Large intestine (tissue), 3 donors: ENCODE results near the gene SMIM20. TPM values are rescaled to one million over a fixed set of nuclear protein-coding genes. Genes with fewer than 3 reads are reported as not detected.

ENCODE experiments used
- DNase-seq, 2 donors: peaks; one replicate each; pipeline versions ENCODE4 v3.0.0 to v3.0.0-alpha.2; 2013
- H3K27ac ChIP-seq: one replicate; pipeline ENCODE4 v1.5.1; 2013; ENCODE audit warnings: low read length
- H3K27me3 ChIP-seq: 2 replicates; pipeline ENCODE4 v1.6.1; 2013; ENCODE audit warnings: low read length; ENCODE audit not compliant: control insufficient read depth, insufficient read depth
- H3K36me3 ChIP-seq: 2 replicates; pipeline ENCODE4 v1.6.1; 2013; ENCODE audit warnings: low read length; ENCODE audit not compliant: control insufficient read depth, insufficient read depth
- H3K4me1 ChIP-seq: one replicate; pipeline ENCODE4 v1.6.1; 2013; ENCODE audit warnings: low read length; ENCODE audit not compliant: control insufficient read depth, insufficient read depth
- H3K4me3 ChIP-seq: one replicate; pipeline ENCODE4 v1.5.1; 2013; ENCODE audit warnings: low read length
- H3K9me3 ChIP-seq: one replicate; pipeline ENCODE4 v1.6.1; 2013; ENCODE audit warnings: mild to moderate bottlenecking, low read depth, low read length, moderate library complexity; ENCODE audit not compliant: control insufficient read depth
- WGBS: methylation state at CpG from one replicate; pipeline ENCODE4 v1.1.5; 2013; ENCODE audit warnings: low lambda C conversion rate; ENCODE audit not compliant: insufficient coverage; 5-methylcytosine and 5-hydroxymethylcytosine counted together
- polyA plus RNA-seq: library from polyadenylated mRNA; unstranded; fragments of 120-200 nt; gene quantifications from one replicate; pipeline ENCODE4 v1.2.1, GENCODE V29; 2013

The SMIM20 gene
- polyA plus RNA-seq, 1 donor, result 49.0 TPM

DNA sequence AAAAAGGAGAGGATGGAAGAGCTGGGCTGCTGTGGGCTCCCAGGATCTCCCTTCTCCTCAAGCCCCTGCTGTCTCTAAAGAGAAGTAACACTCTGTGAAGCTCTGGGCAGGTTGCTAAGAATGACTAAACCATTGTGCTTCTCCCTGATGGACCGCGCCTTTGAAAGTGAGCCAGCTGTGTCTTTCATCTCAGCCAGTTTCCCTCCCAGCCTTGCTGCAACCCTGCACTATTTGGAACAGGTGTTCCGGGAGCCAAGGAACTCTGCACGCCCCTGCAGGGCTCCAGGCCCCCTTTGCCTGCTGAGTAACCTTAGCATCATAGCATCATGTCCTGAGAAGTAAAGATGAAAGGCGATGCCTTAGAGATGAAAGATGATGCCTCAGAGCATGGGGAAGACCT, 39.7 kb downstream of the SMIM20 start:
- no peaks in the 10 kb centered on the region for H3K27me3 ChIP-seq
- no peaks in the 10 kb centered on the region for H3K36me3 ChIP-seq
- no peaks in the 10 kb centered on the region for H3K9me3 ChIP-seq
- H3K4me1 ChIP-seq, result peaks cover 22% of the 10 kb centered on the region
- no peak overlapping the region for H3K4me3 ChIP-seq
- 40% methylated on average over 1 of the region's 5 CpGs for WGBS
- no peak overlapping the region for H3K27ac ChIP-seq
- DNase-seq, result no peak

DNA sequence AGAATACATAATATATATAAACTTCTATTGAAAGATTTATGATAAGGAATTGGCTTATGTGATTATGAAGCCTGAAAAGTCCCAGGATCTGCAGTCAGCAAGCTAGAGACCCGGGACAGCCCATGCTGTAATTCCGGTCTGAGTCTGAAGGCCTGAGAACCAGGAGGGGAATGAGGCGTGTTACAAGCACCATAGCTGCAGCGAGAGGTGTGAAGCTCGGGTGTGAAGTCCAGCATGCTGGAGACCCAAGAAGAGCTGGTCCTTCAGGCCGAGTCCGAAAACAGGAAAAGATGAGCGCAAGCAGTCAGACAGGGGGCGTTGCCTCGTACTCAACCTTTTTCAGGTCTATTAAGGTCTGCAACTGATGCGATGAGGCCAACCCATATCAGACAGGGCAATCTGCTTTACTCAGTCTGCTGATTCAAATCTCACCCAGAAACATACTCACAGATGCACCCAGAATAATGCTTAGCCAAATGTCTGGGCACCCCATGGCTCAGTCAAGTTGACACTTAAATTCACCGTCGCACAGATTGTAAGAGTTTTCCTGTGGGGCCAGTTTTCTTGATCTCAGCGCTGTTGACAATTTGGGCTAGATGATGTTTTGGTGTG, 40.4 kb downstream of the SMIM20 start:
- 100% methylated on average over 1 of the region's 14 CpGs for WGBS
- Histone ChIP-seq H3K9me3 (no peaks in the 10 kb centered on the region), H3K4me3 (no peak overlapping the region), H3K36me3 (no peaks in the 10 kb centered on the region), H3K4me1 (peaks cover 18% of the 10 kb centered on the region), H3K27ac (no peak overlapping the region), H3K27me3 (no peaks in the 10 kb centered on the region)
- no peak for DNase-seq

DNA sequence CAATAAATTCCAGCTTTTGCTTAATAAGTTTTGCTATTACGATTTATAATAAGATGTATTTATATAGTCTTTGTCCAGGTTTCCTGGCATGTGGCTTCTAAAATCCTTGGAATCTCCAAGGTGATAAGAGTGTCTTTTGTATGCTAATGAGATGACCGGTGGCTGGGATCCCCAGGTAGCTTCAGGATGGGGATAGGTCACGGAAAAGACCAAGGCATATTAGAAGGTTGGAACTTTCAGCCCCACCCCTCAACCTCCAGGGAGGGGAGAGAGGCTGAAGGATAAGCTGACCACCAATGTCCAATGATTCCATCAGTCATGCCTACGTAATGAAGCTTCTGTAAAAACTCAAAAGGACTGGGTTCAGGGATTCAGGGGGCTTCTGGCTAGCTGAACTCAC, 41.7 kb downstream of the SMIM20 start:
- H3K27ac ChIP-seq, result no peak overlapping the region
- no peaks in the 10 kb centered on the region for H3K36me3 ChIP-seq
- no peak for DNase-seq
- peaks cover 6% of the 10 kb centered on the region for H3K4me1 ChIP-seq
- no peak overlapping the region for H3K4me3 ChIP-seq
- no CpG with 5 or more reads among the region's 4 CpGs for WGBS
- no peaks in the 10 kb centered on the region for H3K27me3 ChIP-seq
- H3K9me3 ChIP-seq, result no peaks in the 10 kb centered on the region

DNA sequence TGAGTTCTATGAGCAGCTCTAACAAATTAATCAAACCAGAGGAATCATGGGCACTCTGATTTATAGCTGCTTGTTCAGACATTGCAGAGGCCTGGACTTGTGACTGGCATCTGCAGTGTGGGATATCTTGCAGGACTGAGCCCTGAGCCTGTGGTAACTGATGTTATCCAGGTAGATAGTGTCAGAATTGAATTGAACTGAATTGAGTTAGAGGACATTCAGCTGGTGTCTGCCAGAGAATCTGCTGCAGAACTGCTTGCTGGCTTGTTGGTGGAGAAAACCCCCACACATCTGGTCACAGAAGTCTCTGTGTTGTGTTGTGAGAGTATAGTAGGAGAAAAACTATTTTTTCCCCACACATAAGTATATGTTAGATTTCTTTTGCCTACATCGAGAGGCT, 42.2 kb downstream of the SMIM20 start:
- Histone ChIP-seq H3K27me3 (no peaks in the 10 kb centered on the region), H3K4me3 (no peak overlapping the region), H3K36me3 (no peaks in the 10 kb centered on the region), H3K27ac (no peak overlapping the region), H3K4me1 (peaks cover under 1% of the 10 kb centered on the region), H3K9me3 (no peaks in the 10 kb centered on the region)
- no peak for DNase-seq
- no CpG with 5 or more reads among the region's 1 CpG for WGBS

DNA sequence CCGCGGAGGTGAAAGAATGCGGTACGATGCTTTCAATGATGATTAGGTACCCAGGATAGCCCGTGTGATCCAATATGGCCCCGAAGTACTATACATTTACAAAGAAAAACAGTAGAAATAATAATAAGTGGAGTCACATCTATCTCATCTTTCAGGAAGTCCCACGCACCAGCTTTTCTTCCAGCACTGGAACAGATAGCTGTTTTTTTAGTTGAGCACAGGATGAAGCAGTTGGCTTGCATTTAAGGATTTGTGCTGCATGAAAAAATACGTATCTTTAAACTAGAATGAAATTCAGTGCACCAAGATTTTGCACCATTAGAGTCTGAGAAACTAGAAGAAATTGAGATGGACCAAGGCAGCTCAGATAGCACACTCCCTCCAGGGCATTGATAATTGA, 44.1 kb downstream of the SMIM20 start:
- no peaks in the 10 kb centered on the region for H3K36me3 ChIP-seq
- no peaks in the 10 kb centered on the region for H3K4me1 ChIP-seq
- H3K4me3 ChIP-seq, result no peak overlapping the region
- H3K9me3 ChIP-seq, result no peaks in the 10 kb centered on the region
- H3K27ac ChIP-seq, result no peak overlapping the region
- WGBS, result 83% methylated on average over 1 of the region's 8 CpGs
- no peak for DNase-seq
- H3K27me3 ChIP-seq, result no peaks in the 10 kb centered on the region

DNA sequence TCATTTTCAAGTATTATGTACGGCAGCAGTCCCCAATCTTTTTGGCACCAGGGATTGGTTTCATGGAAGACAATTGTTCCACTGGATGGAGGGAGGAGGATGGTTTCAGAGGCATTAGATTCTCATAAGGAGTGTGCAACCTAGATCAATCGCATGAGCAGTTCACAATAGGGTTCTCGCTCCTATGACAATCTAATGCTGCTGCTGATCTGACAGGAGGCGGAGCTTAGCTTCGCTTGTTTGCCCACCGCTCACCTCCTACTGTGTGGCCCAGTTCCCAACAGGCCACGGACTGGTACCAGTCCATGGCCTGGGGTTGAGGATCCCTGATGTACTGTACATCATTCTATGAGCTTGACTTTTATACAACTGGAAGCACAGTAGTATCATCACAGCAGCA, 48.4 kb downstream of the SMIM20 start:
- Histone ChIP-seq H3K4me3 (no peak overlapping the region), H3K36me3 (no peaks in the 10 kb centered on the region), H3K4me1 (no peaks in the 10 kb centered on the region), H3K9me3 (no peaks in the 10 kb centered on the region), H3K27ac (no peak overlapping the region), H3K27me3 (no peaks in the 10 kb centered on the region)
- WGBS, result no CpG with 5 or more reads among the region's 7 CpGs
- DNase-seq, result no peak

DNA sequence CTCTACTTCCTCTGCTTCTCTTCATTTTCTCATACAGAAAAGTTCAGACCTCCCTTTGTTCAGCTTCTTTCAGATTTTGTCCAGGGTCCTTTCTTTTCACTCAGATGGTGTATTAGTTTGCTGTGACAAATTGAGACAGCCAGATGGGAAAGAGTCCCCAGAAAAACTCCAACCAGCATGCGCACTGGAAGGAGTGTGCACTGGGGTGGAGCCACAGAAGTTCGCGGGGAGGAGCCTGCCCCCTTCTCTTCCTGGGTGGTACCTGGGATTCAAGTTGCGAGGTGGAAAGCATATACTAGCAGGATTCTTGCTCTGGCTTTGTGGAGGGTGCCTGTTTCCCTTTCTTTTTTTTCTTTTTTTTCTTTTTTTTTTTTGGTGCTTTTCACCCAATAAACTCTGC, 51.6 kb downstream of the SMIM20 start:
- 100% methylated on average over 2 of the region's 4 CpGs for WGBS
- H3K4me1 ChIP-seq, result peaks cover 7% of the 10 kb centered on the region
- no peaks in the 10 kb centered on the region for H3K27me3 ChIP-seq
- H3K27ac ChIP-seq, result no peak overlapping the region
- H3K36me3 ChIP-seq, result no peaks in the 10 kb centered on the region
- no peaks in the 10 kb centered on the region for H3K9me3 ChIP-seq
- no peak for DNase-seq
- H3K4me3 ChIP-seq, result no peak overlapping the region

DNA sequence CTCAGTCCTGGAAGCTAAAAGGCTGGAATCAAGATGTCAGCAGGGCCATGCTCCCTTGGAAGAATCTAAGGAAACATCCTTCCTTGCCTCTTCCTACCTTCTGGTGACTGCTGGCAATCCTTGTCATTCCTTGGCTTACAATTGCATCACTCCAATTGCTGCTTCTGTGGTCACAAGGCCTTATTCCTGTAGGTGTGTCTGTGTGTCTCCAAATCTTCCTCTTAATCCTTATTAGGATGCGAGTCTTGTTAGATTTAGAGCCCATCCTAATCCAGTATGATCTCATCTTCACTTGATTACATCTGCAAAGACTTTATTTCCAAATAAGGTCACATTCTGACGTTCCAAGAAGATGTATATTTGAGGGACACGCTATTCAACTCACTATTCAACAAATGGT, 52.2 kb downstream of the SMIM20 start:
- DNase-seq, result no peak
- no peaks in the 10 kb centered on the region for H3K27me3 ChIP-seq
- H3K9me3 ChIP-seq, result no peaks in the 10 kb centered on the region
- H3K36me3 ChIP-seq, result no peaks in the 10 kb centered on the region
- H3K4me3 ChIP-seq, result no peak overlapping the region
- WGBS, result no CpG with 5 or more reads among the region's 3 CpGs
- H3K27ac ChIP-seq, result no peak overlapping the region
- peaks cover 10% of the 10 kb centered on the region for H3K4me1 ChIP-seq

DNA sequence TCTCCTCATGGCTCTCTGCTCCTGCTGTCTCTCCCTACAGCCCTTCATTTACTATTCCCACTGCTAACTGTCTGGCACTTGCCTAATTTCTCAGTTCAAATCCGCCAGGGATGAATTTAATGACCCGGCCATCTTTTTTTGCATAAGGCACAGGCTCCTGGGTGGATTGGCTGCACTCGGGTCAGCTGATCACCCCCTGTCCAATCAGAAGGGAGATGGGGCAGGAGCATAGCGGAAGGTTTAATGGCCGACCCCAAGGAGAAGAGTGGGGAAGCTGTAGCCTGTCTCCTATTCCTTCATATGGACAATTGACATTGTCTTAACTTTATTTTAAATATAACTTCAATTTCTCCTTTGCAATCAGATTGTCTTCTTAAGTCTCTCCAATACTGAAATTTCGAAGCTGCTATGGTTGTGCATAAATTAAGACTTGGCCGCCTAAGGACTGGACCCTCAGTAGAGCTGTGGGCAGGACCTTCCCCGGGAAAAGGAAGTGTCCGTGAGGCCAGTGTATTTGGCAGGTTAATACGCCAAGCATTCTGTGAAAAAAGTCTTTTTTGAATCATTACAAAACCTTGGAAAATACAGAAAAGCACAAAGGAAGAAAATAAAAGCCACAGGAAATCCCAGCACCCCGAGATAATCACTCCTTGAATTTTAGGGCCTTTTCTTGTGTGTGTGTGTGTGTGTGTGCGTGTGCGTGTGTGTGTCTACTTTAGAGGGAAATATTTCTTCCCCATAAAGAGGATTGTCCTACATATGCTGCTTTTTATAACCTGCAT, 55.5 kb downstream of the SMIM20 start:
- Histone ChIP-seq H3K27ac (no peak overlapping the region), H3K4me3 (no peak overlapping the region), H3K4me1 (peaks cover 10% of the 10 kb centered on the region), H3K36me3 (no peaks in the 10 kb centered on the region), H3K9me3 (no peaks in the 10 kb centered on the region), H3K27me3 (no peaks in the 10 kb centered on the region)
- WGBS, result 77% methylated on average over 3 of the region's 13 CpGs
- no peak for DNase-seq

DNA sequence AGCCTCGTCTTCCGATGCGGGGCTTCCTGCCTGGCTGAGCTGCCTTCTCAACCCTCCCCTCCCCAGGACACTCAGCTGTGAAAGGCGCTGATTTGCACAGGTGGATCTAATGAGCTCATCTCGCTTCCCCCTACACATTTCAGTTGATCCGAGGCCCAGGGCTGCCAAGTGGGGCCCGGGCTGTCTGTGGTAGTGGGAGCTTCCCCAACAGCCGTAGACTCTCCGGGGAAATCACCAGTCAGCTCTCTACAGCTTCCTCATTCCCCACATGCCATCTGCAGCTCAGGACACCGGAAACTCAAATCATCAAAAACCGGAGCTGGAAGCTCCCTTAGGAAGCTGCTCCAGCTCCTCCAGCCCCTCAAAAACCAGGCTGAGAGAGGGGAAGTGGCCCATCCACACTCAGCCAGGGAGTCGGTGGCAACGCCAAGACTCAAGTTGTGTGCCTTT, 56.2 kb downstream of the SMIM20 start:
- H3K4me1 ChIP-seq, result peaks cover 10% of the 10 kb centered on the region
- H3K4me3 ChIP-seq, result no peak overlapping the region
- DNase-seq, result no peak
- H3K27me3 ChIP-seq, result no peaks in the 10 kb centered on the region
- WGBS, result no CpG with 5 or more reads among the region's 13 CpGs
- H3K9me3 ChIP-seq, result no peaks in the 10 kb centered on the region
- no peaks in the 10 kb centered on the region for H3K36me3 ChIP-seq
- H3K27ac ChIP-seq, result no peak overlapping the region
